ENCODE data around the gene ASTN2. TPM values are rescaled to one million over a fixed set of nuclear protein-coding genes. Genes with fewer than 3 reads are reported as not detected.

Gene ASTN2
- total RNA-seq, 1 experiment from 2014 or later: 4.8 TPM

- TF ChIP-seq, protein P1, sequence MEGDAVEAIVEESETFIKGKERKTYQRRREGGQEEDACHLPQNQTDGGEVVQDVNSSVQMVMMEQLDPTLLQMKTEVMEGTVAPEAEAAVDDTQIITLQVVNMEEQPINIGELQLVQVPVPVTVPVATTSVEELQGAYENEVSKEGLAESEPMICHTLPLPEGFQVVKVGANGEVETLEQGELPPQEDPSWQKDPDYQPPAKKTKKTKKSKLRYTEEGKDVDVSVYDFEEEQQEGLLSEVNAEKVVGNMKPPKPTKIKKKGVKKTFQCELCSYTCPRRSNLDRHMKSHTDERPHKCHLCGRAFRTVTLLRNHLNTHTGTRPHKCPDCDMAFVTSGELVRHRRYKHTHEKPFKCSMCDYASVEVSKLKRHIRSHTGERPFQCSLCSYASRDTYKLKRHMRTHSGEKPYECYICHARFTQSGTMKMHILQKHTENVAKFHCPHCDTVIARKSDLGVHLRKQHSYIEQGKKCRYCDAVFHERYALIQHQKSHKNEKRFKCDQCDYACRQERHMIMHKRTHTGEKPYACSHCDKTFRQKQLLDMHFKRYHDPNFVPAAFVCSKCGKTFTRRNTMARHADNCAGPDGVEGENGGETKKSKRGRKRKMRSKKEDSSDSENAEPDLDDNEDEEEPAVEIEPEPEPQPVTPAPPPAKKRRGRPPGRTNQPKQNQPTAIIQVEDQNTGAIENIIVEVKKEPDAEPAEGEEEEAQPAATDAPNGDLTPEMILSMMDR (IDR thresholded peaks at IDR 0.05 in 2 of 3, conservative IDR thresholded peaks at IDR 0.05 in 1 of 3; ENCODE audit: borderline replicate concordance in 1 of 3, insufficient read depth in 1 of 3, low read depth in 2 of 3, low read length in 2 of 3): no peak
- no peak for TF ChIP-seq POLR2AphosphoS5 (IDR thresholded peaks at IDR 0.05; ENCODE audit: low read depth, low read length)
- no peak for TF ChIP-seq RAD21 (IDR thresholded peaks at IDR 0.05; ENCODE audit: low read depth)
- no peak for TF ChIP-seq ELF1 (IDR thresholded peaks at IDR 0.05; ENCODE audit: borderline replicate concordance, low read depth)
- no peak for TF ChIP-seq REST (IDR thresholded peaks at IDR 0.05; ENCODE audit: low read depth)
Measured at GRCh38 chr9:116465576-116466270, 949.1 kb downstream of the ASTN2 start (continued).

GRCh38 chr9:116464987-116465571 is 949.8 kb downstream of the ASTN2 start:
- Histone ChIP-seq H3K9ac (ENCODE audit: low read length) (no peak overlapping the region), H3K36me3 (ENCODE audit: control insufficient read depth in 1 of 2, insufficient read depth in 2 of 2, low read length in 2 of 2) (no peaks in the 10 kb centered on the region), H4K20me1 (ENCODE audit: insufficient read depth) (no peaks in the 10 kb centered on the region), H2AFZ (ENCODE audit: low read depth, low read length, poor library complexity, severe bottlenecking) (no peak overlapping the region), H3K79me2 (ENCODE audit: insufficient read depth, low read length) (no peaks in the 10 kb centered on the region), H3K9me3 (ENCODE audit: control insufficient read depth in 1 of 2, insufficient read depth in 1 of 2, low read depth in 1 of 2, low read length in 2 of 2) (no peaks in the 10 kb centered on the region), H3K27ac (ENCODE audit: low read depth, low read length) (no peak overlapping the region), H3K4me2 (ENCODE audit: low read length) (no peak overlapping the region), H3K4me3 (replicated peaks in 1 of 2; ENCODE audit: low read depth in 1 of 2, low read length in 2 of 2) (no peak overlapping the region), H3K27me3 (ENCODE audit: insufficient read depth, low read length) (no peaks in the 10 kb centered on the region), H3K9me2 (ENCODE audit: insufficient read depth) (no peaks in the 10 kb centered on the region), H3K4me1 (ENCODE audit: control insufficient read depth in 1 of 2, insufficient read depth in 2 of 2, low read length in 2 of 2) (no peaks in the 10 kb centered on the region)
- ATAC-seq (no peak), DNase-seq (ENCODE audit: low read depth, low spot score) (no peak)
- intact Hi-C loops (cut with micrococcal nuclease): no loop called here
- RAD21 ChIA-PET (ENCODE audit: low non-redundant PET in 1 of 2, low total read pairs in 2 of 2, uncharacterized antibody in 2 of 2, unreplicated experiment in 2 of 2): no interaction called here
- BruUV-seq (replicated peaks): no TSS peak
- POLR2A ChIA-PET: no interaction called here
- CTCF ChIA-PET: no interaction called here
- no peak for TF ChIP-seq POLR2A (IDR thresholded peaks at IDR 0.05; ENCODE audit: borderline replicate concordance, extremely low read depth, insufficient read depth, insufficient read length)
- no peak for TF ChIP-seq ZNF274 (IDR thresholded peaks at IDR 0.05; ENCODE audit: low read depth, low read length)
- TF ChIP-seq, protein P2, sequence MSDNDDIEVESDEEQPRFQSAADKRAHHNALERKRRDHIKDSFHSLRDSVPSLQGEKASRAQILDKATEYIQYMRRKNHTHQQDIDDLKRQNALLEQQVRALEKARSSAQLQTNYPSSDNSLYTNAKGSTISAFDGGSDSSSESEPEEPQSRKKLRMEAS (IDR thresholded peaks at IDR 0.05): no peak
- TF ChIP-seq EGR1 (IDR thresholded peaks at IDR 0.05; ENCODE audit: low read depth): no peak
- no peak for TF ChIP-seq EZH2 (IDR thresholded peaks at IDR 0.05)
- no peak for TF ChIP-seq SIN3A (IDR thresholded peaks at IDR 0.05; ENCODE audit: low read depth)
- no peak for TF ChIP-seq RAD21 (IDR thresholded peaks at IDR 0.05; ENCODE audit: low read depth)
- no peak for TF ChIP-seq CBX3 (IDR thresholded peaks at IDR 0.05; ENCODE audit: low read depth)
- no peak for TF ChIP-seq ELF1 (IDR thresholded peaks at IDR 0.05; ENCODE audit: borderline replicate concordance, low read depth)
- TF ChIP-seq, protein P3, sequence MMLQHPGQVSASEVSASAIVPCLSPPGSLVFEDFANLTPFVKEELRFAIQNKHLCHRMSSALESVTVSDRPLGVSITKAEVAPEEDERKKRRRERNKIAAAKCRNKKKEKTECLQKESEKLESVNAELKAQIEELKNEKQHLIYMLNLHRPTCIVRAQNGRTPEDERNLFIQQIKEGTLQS (IDR thresholded peaks at IDR 0.05): no peak
- TF ChIP-seq YY1 (IDR thresholded peaks at IDR 0.05; ENCODE audit: extremely low read depth, insufficient replicate concordance, low read depth, low read length): no peak
- no peak for TF ChIP-seq ZFX (IDR thresholded peaks at IDR 0.05)
- TF ChIP-seq SP1 (IDR thresholded peaks at IDR 0.05; ENCODE audit: low read depth): no peak
- TF ChIP-seq, protein P1 (IDR thresholded peaks at IDR 0.05 in 2 of 3, conservative IDR thresholded peaks at IDR 0.05 in 1 of 3; ENCODE audit: borderline replicate concordance in 1 of 3, insufficient read depth in 1 of 3, low read depth in 2 of 3, low read length in 2 of 3): no peak
